ENCODE measurements around the gene PRRT2.

- TF ChIP-seq, protein P1, sequence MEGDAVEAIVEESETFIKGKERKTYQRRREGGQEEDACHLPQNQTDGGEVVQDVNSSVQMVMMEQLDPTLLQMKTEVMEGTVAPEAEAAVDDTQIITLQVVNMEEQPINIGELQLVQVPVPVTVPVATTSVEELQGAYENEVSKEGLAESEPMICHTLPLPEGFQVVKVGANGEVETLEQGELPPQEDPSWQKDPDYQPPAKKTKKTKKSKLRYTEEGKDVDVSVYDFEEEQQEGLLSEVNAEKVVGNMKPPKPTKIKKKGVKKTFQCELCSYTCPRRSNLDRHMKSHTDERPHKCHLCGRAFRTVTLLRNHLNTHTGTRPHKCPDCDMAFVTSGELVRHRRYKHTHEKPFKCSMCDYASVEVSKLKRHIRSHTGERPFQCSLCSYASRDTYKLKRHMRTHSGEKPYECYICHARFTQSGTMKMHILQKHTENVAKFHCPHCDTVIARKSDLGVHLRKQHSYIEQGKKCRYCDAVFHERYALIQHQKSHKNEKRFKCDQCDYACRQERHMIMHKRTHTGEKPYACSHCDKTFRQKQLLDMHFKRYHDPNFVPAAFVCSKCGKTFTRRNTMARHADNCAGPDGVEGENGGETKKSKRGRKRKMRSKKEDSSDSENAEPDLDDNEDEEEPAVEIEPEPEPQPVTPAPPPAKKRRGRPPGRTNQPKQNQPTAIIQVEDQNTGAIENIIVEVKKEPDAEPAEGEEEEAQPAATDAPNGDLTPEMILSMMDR (IDR thresholded peaks at IDR 0.05): no peak
- TF ChIP-seq POLR2A (IDR thresholded peaks at IDR 0.05): no peak
These were observed 45.3 kb downstream of the PRRT2 start for GRCh38 chr16:29857133-29857760.

All from transverse colon (tissue), 3 donors.